Middle frontal gyrus (tissue), 1 donor: ENCODE results near the gene IL24.
"Not testable (repeated sequence)": the region's sequence is repeated elsewhere in the genome, so short reads cannot be mapped to it uniquely, and the experiment has no call there.

Source experiments
- DNase-seq: peaks from one replicate; pipeline ENCODE4 v3.0.0-alpha.2; 2015; ENCODE audit warnings: low spot score; ENCODE audit errors: extremely low spot score

The IL24 gene, protein sequence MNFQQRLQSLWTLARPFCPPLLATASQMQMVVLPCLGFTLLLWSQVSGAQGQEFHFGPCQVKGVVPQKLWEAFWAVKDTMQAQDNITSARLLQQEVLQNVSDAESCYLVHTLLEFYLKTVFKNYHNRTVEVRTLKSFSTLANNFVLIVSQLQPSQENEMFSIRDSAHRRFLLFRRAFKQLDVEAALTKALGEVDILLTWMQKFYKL

DNA sequence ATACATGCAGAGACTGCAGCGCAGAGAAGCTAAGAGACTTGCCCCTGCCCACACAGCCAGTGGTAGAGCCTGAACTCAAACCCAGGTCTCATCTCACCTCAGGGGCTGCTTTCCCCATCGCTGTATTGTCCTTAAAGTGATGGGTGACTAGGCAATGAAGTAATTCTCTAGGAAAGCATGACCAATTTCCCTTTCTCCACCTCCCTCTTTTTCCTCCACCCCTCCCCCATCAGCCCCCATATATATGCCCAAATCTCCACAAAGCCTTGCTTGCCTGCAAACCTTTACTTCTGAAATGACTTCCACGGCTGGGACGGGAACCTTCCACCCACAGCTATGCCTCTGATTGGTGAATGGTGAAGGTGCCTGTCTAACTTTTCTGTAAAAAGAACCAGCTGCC is at the start of gene IL24:
IL24 (plus strand) TSS at position 269 of the 400 bp plus-strand sequence. CDS start 390 bp downstream, outside the sequence.
- DNase-seq: no peak

DNA sequence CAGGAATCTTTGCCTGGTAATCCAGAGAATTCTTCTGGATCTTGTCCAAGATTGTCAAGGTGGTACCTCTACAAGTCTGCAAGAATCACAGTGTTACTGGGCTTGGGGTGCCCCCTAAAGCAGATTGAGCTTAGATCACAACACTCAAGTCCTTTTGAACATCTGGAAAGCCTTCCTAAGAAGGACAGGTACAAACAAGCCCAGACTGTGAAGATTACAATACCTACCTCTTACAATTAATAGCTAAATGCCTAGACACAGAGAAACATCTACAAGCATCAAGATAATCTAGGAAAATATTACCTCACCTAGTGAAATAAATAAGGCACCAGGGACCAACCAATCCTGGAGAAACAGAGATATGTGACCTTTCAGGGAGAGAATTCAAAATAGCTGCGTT is 49.3 kb upstream of the IL24 start:
- DNase-seq: no peak

DNA sequence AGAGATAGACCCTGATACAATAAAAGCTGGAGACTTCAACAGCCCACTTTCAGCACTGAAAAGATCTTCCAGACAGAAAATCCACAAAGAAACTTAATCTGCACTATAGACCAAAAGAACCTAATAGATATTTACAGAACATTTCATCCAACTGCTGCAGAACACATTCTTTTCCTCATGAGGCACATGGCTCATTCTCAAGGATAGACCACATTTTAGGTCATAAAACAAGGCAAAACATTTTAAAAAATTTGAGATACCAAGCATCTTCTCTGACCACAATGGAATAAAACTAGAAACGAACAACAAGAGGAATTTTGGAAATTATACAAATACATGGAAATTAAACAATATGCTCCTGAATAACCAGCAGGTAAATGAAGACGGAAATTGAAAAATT is 46.8 kb upstream of the IL24 start:
- DNase-seq: no peak

DNA sequence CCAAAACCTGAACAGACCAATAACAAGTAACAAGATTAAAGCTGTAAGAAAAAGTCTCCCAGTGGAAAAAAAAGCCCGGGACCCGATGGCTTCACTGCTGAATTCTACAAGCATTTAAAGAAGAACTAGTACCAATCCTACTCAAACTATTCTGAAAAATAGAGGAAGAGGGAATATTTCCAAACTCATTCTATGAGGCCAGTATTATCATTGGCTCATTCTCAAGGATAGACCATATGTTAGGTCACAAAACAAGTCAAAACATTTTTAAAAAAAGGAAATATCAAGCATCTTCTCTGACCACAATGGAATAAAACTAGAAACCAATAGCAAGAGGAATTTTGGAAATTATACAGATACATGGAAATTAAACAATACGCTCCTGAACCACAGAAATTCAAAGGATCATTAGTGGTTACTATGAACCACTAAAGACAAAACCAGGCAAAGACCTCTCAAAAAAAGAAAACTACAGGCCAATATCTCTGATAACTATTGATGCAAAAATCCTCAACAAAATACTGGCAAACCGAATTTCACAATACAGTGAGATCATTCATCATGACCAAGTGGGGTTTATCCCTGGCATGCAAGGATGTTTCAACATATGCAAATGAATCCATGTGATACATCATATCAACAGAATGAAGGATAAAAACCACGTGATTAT is 45.8 kb upstream of the IL24 start:
- DNase-seq: no peak

DNA sequence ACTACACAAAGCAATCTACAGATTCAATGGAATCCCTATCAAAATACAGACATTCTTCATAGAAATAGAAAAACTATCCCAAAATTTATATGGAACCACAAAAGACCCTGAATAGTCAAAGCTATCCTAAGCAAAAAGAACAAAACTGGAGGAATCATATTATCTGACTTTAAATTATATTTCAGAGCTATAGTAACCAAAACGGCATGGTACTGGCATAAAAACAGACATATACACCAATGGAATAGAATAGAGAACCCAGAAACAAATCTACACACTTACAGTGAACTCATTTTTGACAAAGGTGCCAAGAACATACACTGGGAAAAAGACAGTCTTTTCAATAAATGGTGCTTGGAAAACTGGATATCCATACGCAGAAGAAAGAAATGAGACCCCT is 44.6 kb upstream of the IL24 start:
- DNase-seq: not testable (repeated sequence)

DNA sequence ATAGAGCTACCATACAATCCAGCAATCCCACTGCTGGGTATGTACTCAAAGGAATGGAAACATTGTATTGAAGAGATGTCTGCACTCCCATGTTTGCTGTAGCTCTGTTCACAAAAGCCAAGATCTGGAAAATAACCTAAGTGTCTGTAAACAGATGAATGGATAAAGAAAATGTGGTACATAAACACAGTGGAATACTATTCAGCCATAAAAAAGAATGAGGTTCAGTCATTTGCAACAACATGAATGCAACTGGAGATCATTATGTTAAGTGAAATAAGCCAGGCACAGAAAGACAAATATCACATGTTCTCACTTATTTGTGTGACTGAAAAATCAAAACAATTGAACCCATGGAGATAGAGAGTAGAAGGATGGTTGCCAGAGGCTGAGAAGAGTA is 43.5 kb upstream of the IL24 start:
- DNase-seq: not testable (repeated sequence)

DNA sequence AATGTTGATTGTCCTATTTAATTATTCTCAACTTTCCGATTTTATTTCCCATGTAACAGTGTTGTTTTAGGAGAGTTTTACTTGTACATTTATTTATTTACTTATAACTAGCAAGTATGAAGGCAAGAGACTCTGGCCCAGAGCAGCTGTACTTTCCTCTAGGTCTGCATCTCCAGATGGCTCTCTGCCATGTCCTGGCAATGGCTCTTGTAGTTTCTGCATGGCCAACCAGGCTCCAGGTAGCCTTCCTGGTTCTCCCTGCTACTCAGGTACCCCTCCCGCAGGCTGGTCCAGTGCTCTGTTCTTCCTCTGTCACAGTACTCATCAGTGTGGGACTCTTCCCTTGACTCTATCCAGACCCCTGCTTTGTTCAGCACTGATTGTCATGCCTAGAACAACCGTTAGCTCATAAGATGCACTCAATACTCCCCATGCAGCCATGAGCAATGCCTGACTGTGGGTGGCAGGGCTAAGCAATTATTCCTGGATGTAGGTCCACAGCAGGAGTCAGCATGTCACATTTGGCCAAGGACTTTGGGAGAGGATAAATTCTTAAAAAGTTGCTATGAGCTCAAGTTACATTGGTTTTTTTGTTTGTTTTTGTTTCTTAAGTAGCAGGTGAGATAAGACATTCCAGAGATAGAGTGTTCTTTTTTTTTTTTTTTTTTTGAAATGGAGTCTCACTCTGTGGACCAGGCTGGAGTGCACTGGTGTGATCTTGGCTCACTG is 42.7 kb upstream of the IL24 start:
- DNase-seq: no peak

DNA sequence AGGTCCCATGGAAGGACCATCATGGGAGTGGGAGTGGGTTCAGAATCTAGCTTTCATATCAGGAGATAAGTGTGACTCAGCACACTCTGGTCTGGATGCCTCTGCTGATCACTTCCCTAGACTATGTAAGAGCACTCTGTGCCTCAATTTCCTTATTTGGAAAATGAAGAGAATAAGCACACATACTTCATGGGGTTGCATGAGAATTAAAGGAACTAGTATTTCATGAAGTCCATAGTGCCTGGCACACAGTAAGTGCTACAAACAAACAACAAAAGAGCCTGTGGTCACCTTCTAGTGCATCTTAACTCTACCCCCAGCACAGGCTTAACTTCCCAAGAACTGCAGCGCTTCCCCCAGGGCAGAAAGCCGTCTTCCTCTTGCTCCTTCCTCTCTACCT is 41.4 kb upstream of the IL24 start:
- DNase-seq: no peak

DNA sequence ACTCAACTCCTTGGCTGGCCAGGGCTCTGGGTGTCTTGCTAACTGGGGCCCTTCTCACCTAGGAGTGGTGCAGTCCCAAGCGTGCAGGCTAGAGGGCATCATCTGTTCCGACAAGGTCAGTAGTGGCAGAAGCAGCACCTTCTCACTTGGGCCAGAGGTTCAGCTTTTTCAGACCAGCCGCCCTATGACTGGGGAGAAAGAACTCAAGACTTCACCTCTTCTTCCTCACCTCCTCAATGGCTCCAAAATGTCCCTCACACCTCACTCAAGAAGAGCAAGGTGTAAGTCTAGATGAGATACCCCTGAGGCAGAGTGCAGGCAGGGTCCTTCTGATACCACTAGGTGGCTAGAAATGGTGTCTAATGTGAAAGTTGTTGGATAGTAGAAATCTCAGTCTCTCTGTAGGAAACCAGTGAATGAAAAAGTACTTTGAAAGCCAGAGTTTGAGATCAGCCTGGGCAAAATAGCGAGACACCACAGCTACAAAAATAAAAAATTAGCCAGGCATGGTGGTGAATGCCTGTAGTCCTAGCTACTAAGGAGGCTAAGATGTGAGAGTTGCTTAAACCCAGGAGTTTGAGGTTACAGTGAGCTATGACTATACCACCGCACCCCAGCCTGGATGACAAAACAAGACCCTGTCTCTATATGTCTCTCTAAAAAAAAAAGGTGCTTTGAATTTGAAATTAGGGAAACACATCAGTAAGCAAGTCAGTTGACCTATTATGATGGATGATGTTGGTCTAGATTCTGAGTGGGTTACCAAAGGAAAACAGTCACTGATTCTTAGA is 40.4 kb upstream of the IL24 start:
- DNase-seq: no peak

DNA sequence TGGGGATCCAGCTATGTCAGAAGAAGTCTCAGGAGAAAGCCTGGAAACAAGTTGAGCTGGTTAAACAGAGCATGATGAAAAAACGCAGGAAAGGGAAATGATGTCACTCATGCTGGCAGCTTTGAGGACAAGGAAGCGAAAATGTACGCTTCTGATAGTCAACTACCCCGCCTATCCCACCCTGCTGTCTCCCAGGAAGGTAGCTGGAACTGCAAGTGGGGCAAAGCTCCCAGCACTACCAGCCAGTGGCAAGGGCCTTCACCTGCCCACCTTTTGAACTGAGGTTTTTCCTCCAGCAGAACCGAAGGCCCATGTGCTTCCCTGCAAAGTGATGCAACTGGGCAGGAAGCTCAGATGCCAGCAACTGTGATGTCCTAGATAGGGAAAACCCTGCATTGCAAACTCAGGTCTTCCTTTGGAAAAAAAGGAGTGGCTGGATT is 38.1 kb upstream of the IL24 start:
- DNase-seq: no peak

DNA sequence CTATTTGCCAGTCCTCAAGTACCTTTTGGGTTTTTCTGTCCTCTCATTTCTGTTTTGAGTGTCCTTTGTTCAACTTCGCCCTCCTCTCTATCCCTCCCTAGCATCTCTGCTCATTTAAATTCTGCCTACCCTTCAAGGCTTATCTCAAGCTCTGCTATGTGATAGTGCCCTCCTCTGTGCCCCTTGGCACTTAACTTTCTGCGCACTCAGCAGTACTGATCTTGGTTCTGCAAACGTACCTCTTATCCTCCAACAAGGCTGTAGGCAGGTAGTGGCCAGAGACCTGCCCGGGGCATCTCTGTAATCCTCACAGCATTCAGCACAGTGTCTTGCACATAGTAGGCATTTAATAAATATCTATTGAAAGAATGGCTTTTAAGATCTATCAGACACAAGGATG is 37.1 kb upstream of the IL24 start:
- DNase-seq: no peak

DNA sequence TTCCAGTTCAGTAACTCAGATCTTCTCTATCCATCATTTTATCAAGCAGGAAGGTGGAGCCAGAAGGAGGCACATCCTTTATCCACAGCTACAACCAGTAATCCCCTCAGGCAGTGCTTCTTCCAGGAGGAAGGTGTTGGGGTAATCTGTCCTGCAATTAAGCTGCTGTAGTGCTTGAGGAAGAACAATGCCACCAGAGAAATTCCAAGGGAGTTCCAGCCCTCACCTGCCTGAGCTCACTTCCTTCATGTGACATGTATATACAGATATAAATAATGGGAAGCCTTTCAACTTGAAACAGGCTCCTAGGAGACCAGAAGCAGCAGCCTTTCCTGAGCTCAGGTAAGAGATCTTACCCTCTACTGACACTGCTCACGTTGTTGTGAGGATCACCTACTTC is 34.0 kb upstream of the IL24 start:
- no peak for DNase-seq

DNA sequence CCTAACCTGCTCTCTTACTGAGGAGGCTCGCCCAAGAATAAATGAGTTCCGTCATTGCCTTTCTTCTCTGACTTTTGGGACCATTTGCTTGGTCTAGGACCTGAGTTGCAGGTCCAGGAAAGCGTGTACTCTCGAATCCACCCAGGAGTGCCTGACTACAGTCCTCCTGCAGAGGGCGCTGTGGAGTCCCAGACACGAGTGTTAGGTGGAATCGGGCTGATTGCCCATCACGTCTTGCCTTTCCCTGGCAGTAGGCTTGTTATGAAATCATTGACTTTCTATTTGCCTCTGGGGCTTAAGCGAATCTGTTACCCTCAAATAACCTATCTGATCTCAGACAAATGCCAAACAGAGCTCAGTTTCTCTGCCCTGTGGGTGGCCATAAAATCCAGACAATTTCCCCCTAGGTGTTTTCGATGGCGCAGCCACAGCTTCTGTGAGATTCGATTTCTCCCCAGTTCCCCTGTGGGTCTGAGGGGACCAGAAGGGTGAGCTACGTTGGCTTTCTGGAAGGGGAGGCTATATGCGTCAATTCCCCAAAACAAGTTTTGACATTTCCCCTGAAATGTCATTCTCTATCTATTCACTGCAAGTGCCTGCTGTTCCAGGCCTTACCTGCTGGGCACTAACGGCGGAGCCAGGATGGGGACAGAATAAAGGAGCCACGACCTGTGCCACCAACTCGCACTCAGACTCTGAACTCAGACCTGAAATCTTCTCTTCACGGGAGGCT is 32.1 kb upstream of the IL24 start, which contains the start of gene IL20:
IL20 (plus strand) TSS at position 685 of the 733 bp plus-strand sequence. CDS start 230 bp downstream, outside the sequence.
- no peak for DNase-seq

DNA sequence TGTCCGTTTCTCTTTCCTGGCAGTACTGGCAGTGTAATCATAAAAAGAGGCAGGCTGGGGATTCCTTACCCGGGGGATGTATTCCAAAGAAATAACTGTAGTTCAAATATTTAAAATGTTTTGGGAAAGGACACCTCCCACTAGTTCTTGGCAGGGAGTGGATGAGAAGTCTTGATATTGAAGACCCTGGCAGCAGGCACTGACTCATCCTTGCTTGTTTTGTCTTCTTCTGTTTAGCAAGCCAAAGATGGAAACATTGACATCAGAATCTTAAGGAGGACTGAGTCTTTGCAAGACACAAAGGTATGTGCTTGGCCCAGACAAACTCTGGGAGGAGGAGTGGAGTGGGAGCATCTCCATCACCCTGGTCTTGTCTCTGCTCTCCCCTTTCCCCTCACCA is 31.2 kb upstream of the IL24 start:
- no peak for DNase-seq

DNA sequence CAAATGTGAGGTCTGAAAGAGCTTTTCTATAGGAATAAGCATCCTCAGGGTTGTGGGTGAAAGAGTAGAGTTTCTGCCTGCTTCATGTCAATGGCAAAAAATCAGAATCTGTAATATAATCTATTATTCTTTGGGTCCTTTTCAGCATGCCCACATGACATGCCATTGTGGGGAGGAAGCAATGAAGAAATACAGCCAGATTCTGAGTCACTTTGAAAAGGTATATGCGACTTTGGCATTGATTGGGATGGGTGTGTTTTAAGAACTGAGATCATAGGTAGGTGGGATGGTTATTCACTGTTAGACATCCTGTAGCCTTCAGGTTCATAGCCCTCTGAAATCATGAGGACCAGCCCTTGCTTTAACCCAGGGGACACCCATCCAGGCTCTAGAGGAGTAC is 30.0 kb upstream of the IL24 start:
- no peak for DNase-seq

DNA sequence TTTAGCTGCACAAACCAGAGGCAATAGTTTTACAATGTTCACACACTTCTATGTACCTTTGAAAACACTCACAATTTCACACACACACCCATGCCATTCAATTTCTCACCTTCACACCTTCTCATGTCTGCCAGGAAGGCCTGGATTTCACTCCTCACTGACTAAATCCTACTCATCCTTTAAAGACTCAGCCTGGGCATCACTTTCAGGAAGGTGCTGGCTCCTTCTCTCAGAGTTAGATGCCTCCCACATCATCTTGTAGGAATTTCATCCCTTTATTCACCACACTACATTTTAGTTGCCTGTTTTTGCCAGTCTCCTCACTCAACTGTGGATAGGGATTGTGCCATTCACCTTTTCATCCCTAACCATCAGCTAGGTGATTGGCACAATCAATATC is 29.5 kb upstream of the IL24 start:
- DNase-seq: no peak

DNA sequence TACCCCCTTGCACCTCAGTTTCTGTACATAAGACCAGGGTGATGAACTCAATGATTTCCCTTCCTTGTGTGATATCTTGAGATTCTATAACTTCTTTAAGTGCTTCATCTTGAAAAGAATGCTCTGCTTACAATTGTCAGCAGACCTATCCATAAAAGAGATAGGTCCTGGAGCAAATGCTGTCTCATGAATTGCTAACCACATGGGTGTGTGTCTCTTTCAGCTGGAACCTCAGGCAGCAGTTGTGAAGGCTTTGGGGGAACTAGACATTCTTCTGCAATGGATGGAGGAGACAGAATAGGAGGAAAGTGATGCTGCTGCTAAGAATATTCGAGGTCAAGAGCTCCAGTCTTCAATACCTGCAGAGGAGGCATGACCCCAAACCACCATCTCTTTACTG is 29.0 kb upstream of the IL24 start:
- DNase-seq: no peak

DNA sequence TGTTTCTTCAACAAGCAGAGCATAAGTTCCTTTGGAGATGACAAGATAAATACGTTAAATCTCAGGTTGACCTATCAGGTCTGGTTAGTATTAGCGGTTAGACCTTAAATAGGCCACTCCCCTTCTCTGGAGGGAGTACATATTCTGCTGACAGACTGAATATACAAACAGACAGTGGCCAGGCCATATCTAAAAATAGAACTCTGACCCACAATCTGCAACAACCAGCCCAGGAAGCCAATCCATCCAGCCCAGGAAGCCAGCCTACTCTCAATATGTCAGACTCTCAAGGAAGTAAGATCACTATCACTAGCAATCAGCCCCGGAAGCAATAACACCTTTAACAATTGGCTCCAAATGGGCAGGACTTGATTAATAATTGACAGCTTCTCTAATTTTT is 25.1 kb upstream of the IL24 start:
- DNase-seq: no peak

DNA sequence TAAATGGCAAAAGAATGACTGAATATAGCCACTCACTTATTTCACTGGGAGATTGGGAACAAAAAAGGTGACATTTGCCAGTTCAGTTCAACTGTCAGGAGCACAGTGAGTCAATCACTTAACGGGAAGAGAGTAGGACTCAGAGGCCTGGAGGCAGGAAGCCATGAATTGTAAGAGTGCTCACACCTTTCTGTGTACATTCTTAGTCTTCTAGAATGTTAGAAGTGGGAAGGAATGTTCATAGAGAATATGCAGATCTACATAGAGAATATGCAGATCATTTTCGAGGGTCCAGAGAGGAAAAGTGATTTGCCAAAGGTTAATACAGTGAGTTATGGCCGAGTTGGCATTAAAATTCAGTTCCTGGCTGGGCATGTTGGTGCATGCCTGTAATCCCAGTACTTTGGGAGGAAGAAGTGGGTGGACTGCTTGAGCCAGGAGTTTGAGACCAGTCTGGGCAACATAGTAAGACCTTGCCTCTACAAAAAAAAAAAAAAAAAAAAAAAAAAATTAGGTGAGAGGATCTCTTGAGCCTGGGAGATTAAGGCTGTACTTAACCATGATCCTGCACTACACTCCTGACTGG is 23.5 kb upstream of the IL24 start:
- no peak for DNase-seq

DNA sequence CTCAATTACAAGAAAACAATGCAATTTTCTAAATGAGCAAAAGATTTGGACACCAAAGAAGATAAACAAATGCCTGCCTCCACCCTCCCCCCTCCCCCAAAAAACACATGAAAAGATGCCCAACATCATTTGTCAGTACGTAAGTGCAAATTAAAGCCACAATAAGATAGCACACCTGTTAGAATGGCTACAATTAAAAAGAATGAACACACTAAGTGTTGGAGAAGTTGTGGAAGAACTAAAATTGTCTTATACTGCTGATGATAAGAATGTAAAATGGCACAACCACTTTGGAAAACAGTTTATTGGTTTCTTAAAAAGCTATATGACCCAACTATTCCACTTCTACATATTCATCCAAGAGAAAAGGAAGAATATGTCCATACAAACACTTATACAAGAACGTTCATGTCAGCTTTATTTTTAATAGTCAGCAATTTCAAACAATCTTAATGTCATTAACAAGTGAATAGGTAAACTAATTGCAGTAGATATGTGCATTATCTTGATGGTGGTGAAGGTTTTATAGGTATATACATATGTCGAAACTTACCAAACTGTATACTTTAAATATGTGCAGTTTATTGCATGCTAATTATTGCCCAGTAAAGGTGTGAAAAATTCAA is 21.4 kb upstream of the IL24 start:
- DNase-seq: no peak
